Kidney (tissue), 14 donors: ENCODE results near the gene TTC28. TPM values are rescaled to one million over a fixed set of nuclear protein-coding genes. Genes with fewer than 3 reads are reported as not detected.
"Not testable (repeated sequence)": the region's sequence is repeated elsewhere in the genome, so short reads cannot be mapped to it uniquely, and the experiment has no call there.

ENCODE experiments used
- DNase-seq, 5 donors: peaks; one replicate each; pipeline ENCODE4 v3.0.0-alpha.2; 2013 to 2020
- FAIRE-seq: peaks from 2 replicates; lab custom pipeline; 2012; peaks lifted over from hg19 to GRCh38; lab: Jason Lieb, UNC
- H3K27ac ChIP-seq, 2 donors: one replicate each; pipeline ENCODE4 v1.7.0; 2013; ENCODE audit warnings: low read depth in 2 of 2, low read length in 2 of 2, inconsistent platforms in 1 of 2
- H3K27me3 ChIP-seq: one replicate; pipeline ENCODE4 v1.7.1; 2013; ENCODE audit warnings: low read length, inconsistent platforms; ENCODE audit not compliant: control insufficient read depth, insufficient read depth
- H3K36me3 ChIP-seq, 3 donors: one replicate each; pipeline versions ENCODE4 v1.7.0 to v1.7.1; 2013; ENCODE audit warnings: low read length in 3 of 3, control low read depth in 1 of 3, inconsistent platforms in 1 of 3; ENCODE audit not compliant: insufficient read depth in 3 of 3, control insufficient read depth in 2 of 3
- H3K4me1 ChIP-seq, 3 donors: one replicate each; pipeline versions ENCODE4 v1.7.0 to v1.7.1; 2013; ENCODE audit warnings: low read length in 3 of 3, inconsistent platforms in 1 of 3, low read depth in 1 of 3; ENCODE audit not compliant: control insufficient read depth in 2 of 3, insufficient read depth in 2 of 3
- H3K4me3 ChIP-seq, 3 donors: one replicate each; pipeline versions ENCODE4 v1.7.0 to v1.8.1; 2013; ENCODE audit warnings: low read length in 3 of 3, control low read depth in 1 of 3, inconsistent platforms in 1 of 3
- H3K9ac ChIP-seq, 3 donors: one replicate each; pipeline versions ENCODE4 v1.7.0 to v1.7.1; 2013; ENCODE audit warnings: low read length in 3 of 3, control low read depth in 1 of 3, inconsistent platforms in 1 of 3
- H3K9me3 ChIP-seq, 3 donors: one replicate each; pipeline versions ENCODE4 v1.7.0 to v1.7.1; 2013; ENCODE audit warnings: low read length in 3 of 3, control low read depth in 1 of 3, inconsistent platforms in 1 of 3; ENCODE audit not compliant: control insufficient read depth in 2 of 3, insufficient read depth in 1 of 3
- CTCF ChIP-seq: IDR thresholded peaks from 3 replicates; pipeline ENCODE4 v1.5.1; 2012; ENCODE audit warnings: mild to moderate bottlenecking, moderate library complexity, borderline replicate concordance; ENCODE audit not compliant: insufficient read depth; ENCODE audit errors: extremely low read depth
- intact Hi-C: fragments of 100-400 bp; cut with DNase I; formaldehyde crosslinking; loops from one replicate; pipeline ENCODE4 v1.11.1; 2022
- polyA plus RNA-seq: library from polyadenylated mRNA; stranded (reverse); fragments of 350-450 nt; fragmentation: Illumina TruSeq; extraction: RNeasy Lipid Tissue Mini Kit (QIAGEN cat#74804); gene quantifications from one replicate; pipeline ENCODE4 v1.2.3, GENCODE V29; 2014; ENCODE audit warnings: low read depth, low replicate concordance; ENCODE audit not compliant: insufficient read depth
- total RNA-seq: library from RNA; stranded (reverse); fragmentation: NEBNext Ultra II Directional; extraction: Animal tissue kit (Norgen Biotek cat#: 25700); gene quantifications from one replicate; pipeline ENCODE4 v1.2.1, GENCODE V29; 2021
- donor health status: control.
- donor health status: control.
- donor health status: control.
- donor health status: control.
- donor health status: control.
- donor health status: DM: yes; HTN: yes; CAD: no.
- donor health status: Normal renal cell carcinoma (clear cell type).

The TTC28 gene
- total and polyA plus RNA-seq, 2 donors from 2014 or later: 3.5 to 40.2 TPM

- TF ChIP-seq CTCF: no peak
- H3K27ac ChIP-seq: no peak overlapping the region
- intact Hi-C loops: no loop called here
- H3K4me3 ChIP-seq: no peak overlapping the region
- no peaks in the 10 kb centered on the region for H3K9me3 ChIP-seq
- DNase-seq: no peak
- no peak for FAIRE-seq
- no peaks in the 10 kb centered on the region for H3K27me3 ChIP-seq
- H3K9ac ChIP-seq: no peak overlapping the region
- H3K36me3 ChIP-seq: no peaks in the 10 kb centered on the region
- no peaks in the 10 kb centered on the region for H3K4me1 ChIP-seq
Observed at GRCh38 chr22:28560046-28560742, 119.4 kb downstream of the TTC28 start.

GRCh38 chr22:28557184-28557583, 122.5 kb downstream of the TTC28 start:
- Histone ChIP-seq H3K27me3 (no peaks in the 10 kb centered on the region), H3K9me3 (no peaks in the 10 kb centered on the region), H3K27ac (no peak overlapping the region), H3K4me1 (no peaks in the 10 kb centered on the region), H3K36me3 (no peaks in the 10 kb centered on the region), H3K9ac (no peak overlapping the region), H3K4me3 (no peak overlapping the region)
- DNase-seq: no peak
- intact Hi-C loops: no loop called here
- FAIRE-seq: no peak
- TF ChIP-seq CTCF: no peak

GRCh38 chr22:28553108-28553866, 126.4 kb downstream of the TTC28 start:
- H3K36me3 ChIP-seq, intact Hi-C loops, DNase-seq, H3K27me3 ChIP-seq, H3K4me1 ChIP-seq, H3K9ac ChIP-seq, H3K9me3 ChIP-seq, H3K27ac ChIP-seq, FAIRE-seq, H3K4me3 ChIP-seq: not testable (repeated sequence)

GRCh38 chr22:28548406-28548805, 131.2 kb downstream of the TTC28 start:
- FAIRE-seq (no peak), DNase-seq (no peak)
- no peak overlapping the region for H3K9ac ChIP-seq
- TF ChIP-seq CTCF: no peak
- intact Hi-C loops: no loop called here
- no peaks in the 10 kb centered on the region for H3K4me1 ChIP-seq
- H3K36me3 ChIP-seq: no peaks in the 10 kb centered on the region
- H3K4me3 ChIP-seq: no peak overlapping the region
- no peaks in the 10 kb centered on the region for H3K9me3 ChIP-seq
- H3K27ac ChIP-seq: no peak overlapping the region
- no peaks in the 10 kb centered on the region for H3K27me3 ChIP-seq
